Neural cell (in vitro differentiated cells): ENCODE results near the gene NOS1AP. TPM values are rescaled to one million over a fixed set of nuclear protein-coding genes. Genes with fewer than 3 reads are reported as not detected.
"Not testable (repeated sequence)": the region's sequence is repeated elsewhere in the genome, so short reads cannot be mapped to it uniquely, and the experiment has no call there.

Source experiments
- H2AFZ ChIP-seq: fragments of 200-600, 300-800 bp; sonication (generic), shearing (Covaris generic); 2 replicates; pipeline ENCODE4 v1.6.0; 2014; ENCODE audit warnings: low read depth, mild to moderate bottlenecking, antibody characterized with exemption, low read length, moderate library complexity
- H3F3A ChIP-seq: fragments of 200-600 bp; shearing (Covaris generic); 2 replicates; pipeline ENCODE4 v1.6.1; 2016; ENCODE audit warnings: mild to moderate bottlenecking, moderate library complexity, mixed read lengths, antibody characterized with exemption, low read length; ENCODE audit not compliant: insufficient read depth, poor library complexity, severe bottlenecking
- H3K27ac ChIP-seq: fragments of 200-600, 300-800 bp; sonication (generic), shearing (Covaris generic); 2 replicates; pipeline ENCODE4 v1.5.1; 2014; ENCODE audit warnings: mild to moderate bottlenecking, low read length, moderate library complexity
- H3K27me3 ChIP-seq: fragments of 300-800, 200-600 bp; sonication (generic), shearing (Covaris generic); 2 replicates; pipeline ENCODE4 v1.6.0; 2014; ENCODE audit warnings: mild to moderate bottlenecking, low read depth, low read length, moderate library complexity; ENCODE audit not compliant: insufficient read depth
- H3K36me3 ChIP-seq: fragments of 300-800, 200-600 bp; sonication (generic), shearing (Covaris generic); 2 replicates; pipeline ENCODE4 v1.5.1; 2014; ENCODE audit warnings: mild to moderate bottlenecking, antibody characterized with exemption, low read length, moderate library complexity; ENCODE audit not compliant: insufficient read depth
- H3K4me2 ChIP-seq: fragments of 300-800, 200-600 bp; sonication (generic), shearing (Covaris generic); 2 replicates; pipeline ENCODE4 v1.6.0; 2014; ENCODE audit warnings: mild to moderate bottlenecking, low read length
- H3K4me3 ChIP-seq: fragments of 300-800, 200-600 bp; sonication (generic), shearing (Covaris generic); 2 replicates; pipeline ENCODE4 v1.5.1; 2014; ENCODE audit warnings: mild to moderate bottlenecking, low read length, moderate library complexity
- H3K79me2 ChIP-seq: fragments of 200-600 bp; shearing (Covaris generic); replicated peaks from 2 replicates; pipeline ENCODE4 v1.6.0; 2014; ENCODE audit warnings: mild to moderate bottlenecking, low read length, moderate library complexity; ENCODE audit not compliant: insufficient read depth
- H3K9ac ChIP-seq: fragments of 300-800, 200-600 bp; sonication (generic), shearing (Covaris generic); 2 replicates; pipeline ENCODE4 v1.6.1; 2016; ENCODE audit warnings: mild to moderate bottlenecking, low read length, mixed read lengths
- H3K9me2 ChIP-seq: fragments of 200-600 bp; shearing (Covaris generic); 2 replicates; pipeline ENCODE4 v1.6.1; 2016; ENCODE audit warnings: mild to moderate bottlenecking, low read length, mixed read lengths; ENCODE audit not compliant: insufficient read depth
- H3K9me3 ChIP-seq: fragments of 200-600, 300-800 bp; sonication (generic), shearing (Covaris generic); 2 replicates; pipeline ENCODE4 v1.6.1; 2016; ENCODE audit warnings: mild to moderate bottlenecking, mixed run types, low read length, moderate library complexity, mixed read lengths
- H4K20me1 ChIP-seq: fragments of 200-600 bp; shearing (Covaris generic); 2 replicates; pipeline ENCODE4 v1.6.1; 2016; ENCODE audit warnings: mild to moderate bottlenecking, mixed run types; ENCODE audit not compliant: insufficient read depth
- EP300 ChIP-seq: fragments of 450-650 bp; conservative IDR thresholded peaks from 2 replicates; pipeline ENCODE4 v1.6.1; 2014; ENCODE audit warnings: antibody characterized with exemption, mild to moderate bottlenecking, moderate library complexity; ENCODE audit not compliant: poor library complexity, severe bottlenecking
- EZH2 ChIP-seq: fragments of 200-600, 300-800 bp; shearing (Covaris generic), sonication (generic); IDR thresholded peaks from 2 replicates; pipeline ENCODE4 v1.6.1; 2014; ENCODE audit warnings: antibody characterized with exemption, low read length, borderline replicate concordance, mild to moderate bottlenecking; ENCODE audit not compliant: insufficient read depth, poor library complexity, severe bottlenecking
- MXI1 ChIP-seq: fragments of 450-650 bp; conservative IDR thresholded peaks from 2 replicates; pipeline ENCODE4 v1.6.1; 2014; ENCODE audit warnings: antibody characterized with exemption, mild to moderate bottlenecking; ENCODE audit not compliant: poor library complexity, severe bottlenecking
- POLR2AphosphoS5 ChIP-seq: IDR thresholded peaks from 2 replicates; pipeline ENCODE4 v1.6.1; 2012
- RAD21 ChIP-seq: fragments of 450-650 bp; conservative IDR thresholded peaks from 2 replicates; pipeline ENCODE4 v1.6.1; 2014; ENCODE audit warnings: antibody characterized with exemption, mild to moderate bottlenecking, moderate library complexity
- SMC3 ChIP-seq: fragments of 450-650 bp; conservative IDR thresholded peaks from 2 replicates; pipeline ENCODE4 v1.6.1; 2014; ENCODE audit warnings: antibody characterized with exemption, mild to moderate bottlenecking, moderate library complexity; ENCODE audit not compliant: poor library complexity
- TAF1 ChIP-seq: IDR thresholded peaks from 2 replicates; pipeline ENCODE4 v1.6.1; 2012; ENCODE audit warnings: low read depth
- polyA plus RNA-seq: library from polyadenylated mRNA; depleted of rRNA; stranded (reverse); fragments of >200 nt; gene quantifications from 2 replicates; pipeline ENCODE4 v1.2.3, GENCODE V29; 2014
- TF ChIP-seq, protein P1 (sequence below): fragments of 450-650 bp; IDR thresholded peaks from 2 replicates; pipeline ENCODE4 v1.5.1; 2014; ENCODE audit warnings: antibody characterized with exemption, mild to moderate bottlenecking, moderate library complexity; ENCODE audit not compliant: poor library complexity, severe bottlenecking
- TF ChIP-seq, protein P2 (sequence below): IDR thresholded peaks from 2 replicates; pipeline ENCODE4 v1.6.1; 2012; ENCODE audit warnings: borderline replicate concordance

Gene NOS1AP
- polyA plus RNA-seq, 1 donor from 2014 or later = 5.3 TPM

DNA sequence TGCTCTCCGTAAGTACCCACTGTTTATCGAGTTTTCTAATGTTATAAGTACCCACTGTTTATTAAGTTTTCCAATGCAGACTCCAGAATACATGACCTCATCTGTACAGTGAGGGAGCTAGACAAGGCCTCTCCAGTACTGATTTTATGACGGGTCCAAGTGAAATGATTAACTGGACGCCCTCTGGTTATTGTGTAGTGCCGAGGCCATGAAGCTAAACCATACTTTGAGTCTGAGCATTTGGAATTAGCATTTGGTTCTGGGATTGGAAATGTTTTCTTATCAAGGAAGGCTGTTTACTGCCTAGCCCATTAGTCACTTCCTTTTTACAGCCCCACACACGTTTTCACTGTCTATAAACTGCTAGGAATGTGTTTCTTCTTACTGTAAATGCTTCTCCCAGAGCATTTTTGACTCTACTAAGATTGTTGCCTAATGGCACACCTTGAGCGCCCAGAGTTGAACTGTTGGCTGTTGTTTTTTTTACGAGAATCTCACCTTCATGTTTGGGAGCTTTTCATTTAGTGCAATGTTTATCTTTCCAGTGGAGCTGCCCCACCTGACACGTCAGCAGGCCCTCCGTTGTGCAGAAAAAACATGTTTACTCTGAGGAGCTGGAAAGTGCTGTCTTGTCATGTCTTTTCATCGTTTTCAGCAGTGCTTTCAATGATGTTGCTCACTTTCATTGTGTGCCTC lies 280.3 kb downstream of the NOS1AP start:
- TF ChIP-seq EZH2 = no peak
- TF ChIP-seq, protein P1, sequence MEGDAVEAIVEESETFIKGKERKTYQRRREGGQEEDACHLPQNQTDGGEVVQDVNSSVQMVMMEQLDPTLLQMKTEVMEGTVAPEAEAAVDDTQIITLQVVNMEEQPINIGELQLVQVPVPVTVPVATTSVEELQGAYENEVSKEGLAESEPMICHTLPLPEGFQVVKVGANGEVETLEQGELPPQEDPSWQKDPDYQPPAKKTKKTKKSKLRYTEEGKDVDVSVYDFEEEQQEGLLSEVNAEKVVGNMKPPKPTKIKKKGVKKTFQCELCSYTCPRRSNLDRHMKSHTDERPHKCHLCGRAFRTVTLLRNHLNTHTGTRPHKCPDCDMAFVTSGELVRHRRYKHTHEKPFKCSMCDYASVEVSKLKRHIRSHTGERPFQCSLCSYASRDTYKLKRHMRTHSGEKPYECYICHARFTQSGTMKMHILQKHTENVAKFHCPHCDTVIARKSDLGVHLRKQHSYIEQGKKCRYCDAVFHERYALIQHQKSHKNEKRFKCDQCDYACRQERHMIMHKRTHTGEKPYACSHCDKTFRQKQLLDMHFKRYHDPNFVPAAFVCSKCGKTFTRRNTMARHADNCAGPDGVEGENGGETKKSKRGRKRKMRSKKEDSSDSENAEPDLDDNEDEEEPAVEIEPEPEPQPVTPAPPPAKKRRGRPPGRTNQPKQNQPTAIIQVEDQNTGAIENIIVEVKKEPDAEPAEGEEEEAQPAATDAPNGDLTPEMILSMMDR = no peak
- TF ChIP-seq TAF1 = no peak
- no peak for TF ChIP-seq EP300
- TF ChIP-seq SMC3 = no peak
- TF ChIP-seq, protein P2, sequence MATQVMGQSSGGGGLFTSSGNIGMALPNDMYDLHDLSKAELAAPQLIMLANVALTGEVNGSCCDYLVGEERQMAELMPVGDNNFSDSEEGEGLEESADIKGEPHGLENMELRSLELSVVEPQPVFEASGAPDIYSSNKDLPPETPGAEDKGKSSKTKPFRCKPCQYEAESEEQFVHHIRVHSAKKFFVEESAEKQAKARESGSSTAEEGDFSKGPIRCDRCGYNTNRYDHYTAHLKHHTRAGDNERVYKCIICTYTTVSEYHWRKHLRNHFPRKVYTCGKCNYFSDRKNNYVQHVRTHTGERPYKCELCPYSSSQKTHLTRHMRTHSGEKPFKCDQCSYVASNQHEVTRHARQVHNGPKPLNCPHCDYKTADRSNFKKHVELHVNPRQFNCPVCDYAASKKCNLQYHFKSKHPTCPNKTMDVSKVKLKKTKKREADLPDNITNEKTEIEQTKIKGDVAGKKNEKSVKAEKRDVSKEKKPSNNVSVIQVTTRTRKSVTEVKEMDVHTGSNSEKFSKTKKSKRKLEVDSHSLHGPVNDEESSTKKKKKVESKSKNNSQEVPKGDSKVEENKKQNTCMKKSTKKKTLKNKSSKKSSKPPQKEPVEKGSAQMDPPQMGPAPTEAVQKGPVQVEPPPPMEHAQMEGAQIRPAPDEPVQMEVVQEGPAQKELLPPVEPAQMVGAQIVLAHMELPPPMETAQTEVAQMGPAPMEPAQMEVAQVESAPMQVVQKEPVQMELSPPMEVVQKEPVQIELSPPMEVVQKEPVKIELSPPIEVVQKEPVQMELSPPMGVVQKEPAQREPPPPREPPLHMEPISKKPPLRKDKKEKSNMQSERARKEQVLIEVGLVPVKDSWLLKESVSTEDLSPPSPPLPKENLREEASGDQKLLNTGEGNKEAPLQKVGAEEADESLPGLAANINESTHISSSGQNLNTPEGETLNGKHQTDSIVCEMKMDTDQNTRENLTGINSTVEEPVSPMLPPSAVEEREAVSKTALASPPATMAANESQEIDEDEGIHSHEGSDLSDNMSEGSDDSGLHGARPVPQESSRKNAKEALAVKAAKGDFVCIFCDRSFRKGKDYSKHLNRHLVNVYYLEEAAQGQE = no peak
- TF ChIP-seq RAD21 = no peak
- no peak for TF ChIP-seq POLR2AphosphoS5
- no peak for TF ChIP-seq MXI1
- H3K9me2 ChIP-seq = no peaks in the 10 kb centered on the region
- no peaks in the 10 kb centered on the region for H3K36me3 ChIP-seq
- no peak overlapping the region for H3K4me3 ChIP-seq
- no peaks in the 10 kb centered on the region for H3K9me3 ChIP-seq
- H2AFZ ChIP-seq = no peak overlapping the region
- H4K20me1 ChIP-seq = no peaks in the 10 kb centered on the region
- H3F3A ChIP-seq = no peaks in the 10 kb centered on the region
- H3K27me3 ChIP-seq = no peaks in the 10 kb centered on the region
- H3K9ac ChIP-seq = no peak overlapping the region
- no peak overlapping the region for H3K4me2 ChIP-seq
- no peak overlapping the region for H3K27ac ChIP-seq
- H3K79me2 ChIP-seq = no peaks in the 10 kb centered on the region

DNA sequence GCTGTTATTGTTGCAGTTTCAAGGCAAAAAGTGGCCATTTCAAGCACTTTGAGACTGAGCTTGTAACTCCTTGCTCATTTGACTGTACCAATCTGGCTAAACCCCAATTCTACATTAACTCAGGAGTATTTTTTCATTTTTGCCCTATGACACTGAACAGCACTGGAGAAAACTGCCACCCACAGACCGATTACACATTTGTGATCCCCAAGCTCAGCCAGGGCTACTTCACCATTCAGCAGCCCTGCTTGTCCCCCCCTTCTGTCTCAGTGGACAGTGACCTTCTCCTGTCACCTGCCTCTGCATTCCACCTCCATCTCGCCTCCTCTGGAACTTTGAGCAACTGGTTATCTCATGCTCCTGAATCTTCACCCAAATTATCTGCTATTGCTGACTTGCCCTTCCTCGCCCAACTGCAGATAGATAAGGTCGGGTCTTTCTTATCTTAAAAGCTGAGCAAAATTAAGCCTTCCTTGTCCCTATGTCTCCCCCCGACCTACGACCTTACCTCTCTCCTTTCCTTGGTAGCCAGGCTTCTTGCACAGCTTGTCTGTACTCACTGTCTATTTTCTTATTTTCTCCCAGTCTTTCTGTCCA lies 281.9 kb downstream of the NOS1AP start:
- TF ChIP-seq SMC3 (no peak), RAD21 (no peak), TAF1 (no peak), EZH2 (no peak), POLR2AphosphoS5 (no peak), EP300 (no peak), MXI1 (no peak)
- TF ChIP-seq, protein P1 = no peak
- TF ChIP-seq, protein P2 = no peak
- Histone ChIP-seq H3K36me3 (no peaks in the 10 kb centered on the region), H3K79me2 (no peaks in the 10 kb centered on the region), H3K9ac (no peak overlapping the region), H3K4me3 (no peak overlapping the region), H3K27me3 (no peaks in the 10 kb centered on the region), H4K20me1 (no peaks in the 10 kb centered on the region), H3K4me2 (no peak overlapping the region), H3K9me2 (no peaks in the 10 kb centered on the region), H3K27ac (no peak overlapping the region), H2AFZ (no peak overlapping the region), H3K9me3 (no peaks in the 10 kb centered on the region), H3F3A (no peaks in the 10 kb centered on the region)

DNA sequence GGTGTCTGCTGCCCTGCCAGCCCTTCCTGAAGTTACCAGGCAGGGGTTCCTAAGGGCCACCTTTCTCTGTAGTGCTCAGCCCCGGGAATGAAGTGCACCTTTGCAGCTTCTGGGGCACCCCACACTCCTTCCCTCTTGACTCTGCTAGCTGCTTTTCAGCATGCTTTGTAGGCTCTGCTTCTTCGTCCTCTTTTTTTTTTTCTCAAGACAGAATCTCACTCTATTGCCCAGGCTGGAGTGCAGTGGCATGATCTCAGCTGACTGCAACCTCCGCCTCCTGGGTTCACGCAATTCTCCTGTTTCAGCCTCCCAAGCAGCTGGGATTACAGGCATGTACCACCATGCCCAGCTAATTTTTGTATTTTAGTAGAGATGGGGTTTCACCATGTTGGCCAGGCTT lies 282.4 kb downstream of the NOS1AP start:
- H3F3A ChIP-seq, H3K79me2 ChIP-seq, H3K4me3 ChIP-seq, H3K9ac ChIP-seq, H3K36me3 ChIP-seq, H2AFZ ChIP-seq, H4K20me1 ChIP-seq, H3K4me2 ChIP-seq, H3K27ac ChIP-seq, H3K9me2 ChIP-seq, H3K27me3 ChIP-seq, H3K9me3 ChIP-seq: not testable (repeated sequence)
